ENCODE measurements around the gene ITPRIPL2. TPM values are rescaled to one million over a fixed set of nuclear protein-coding genes. Genes with fewer than 3 reads are reported as not detected.
A peak's percentile ranks its signal among the peaks of the same experiment; 100 is the strongest.

Gene ITPRIPL2
- total RNA-seq, 2 donors from 2014 or later, result 56.6 to 66.4 TPM

- Histone ChIP-seq H3K4me3 (peak overlapping the region in 1 of 2 donors; percentile 1), H3K9me3 (no peaks in the 10 kb centered on the region), H3K36me3 (no peaks in the 10 kb centered on the region), H3K27ac (peak overlapping the region; percentile 28 to 43), H3K27me3 (replicated peaks; ENCODE audit: insufficient read depth) (no peaks in the 10 kb centered on the region), H3K4me1 (replicated peaks) (peaks cover 8% of the 10 kb centered on the region)
- WGBS, result 25% methylated on average over 6 of the region's 6 CpGs
- no peak for DNase-seq (ENCODE audit: low spot score)
- intact Hi-C loops (cut with DNase I), result no loop called here
- no peak for TF ChIP-seq CTCF (IDR thresholded peaks at IDR 0.05)
- no peak for TF ChIP-seq POLR2A (IDR thresholded peaks at IDR 0.05)
- TF ChIP-seq POLR2AphosphoS5 (IDR thresholded peaks at IDR 0.05), result peak; percentile 49
These were observed 5.2 kb downstream of the ITPRIPL2 start for GRCh38 chr16:19118938-19119431.

GRCh38 chr16:19119564-19119963, 5.8 kb downstream of the ITPRIPL2 start:
- Histone ChIP-seq H3K4me3 (no peak overlapping the region), H3K27me3 (replicated peaks; ENCODE audit: insufficient read depth) (no peaks in the 10 kb centered on the region), H3K27ac (peak overlapping the region; percentile 28 to 43), H3K36me3 (no peaks in the 10 kb centered on the region), H3K9me3 (no peaks in the 10 kb centered on the region), H3K4me1 (replicated peaks) (peaks cover 8% of the 10 kb centered on the region)
- no peak for DNase-seq (ENCODE audit: low spot score)
- 47% methylated on average over 5 of the region's 5 CpGs for WGBS
- TF ChIP-seq POLR2A (IDR thresholded peaks at IDR 0.05) (no peak), POLR2AphosphoS5 (IDR thresholded peaks at IDR 0.05) (no peak), CTCF (IDR thresholded peaks at IDR 0.05) (no peak)
- intact Hi-C loops (cut with DNase I), result no loop called here

GRCh38 chr16:19123535-19124178, 9.9 kb downstream of the ITPRIPL2 start:
- peak; percentile 77 for DNase-seq (ENCODE audit: low spot score)
- Histone ChIP-seq H3K27me3 (replicated peaks; ENCODE audit: insufficient read depth) (no peaks in the 10 kb centered on the region), H3K4me3 (no peak overlapping the region), H3K4me1 (replicated peaks) (no peaks in the 10 kb centered on the region), H3K36me3 (no peaks in the 10 kb centered on the region), H3K27ac (peak overlapping the region; percentile 46 to 63), H3K9me3 (no peaks in the 10 kb centered on the region)
- intact Hi-C loops (cut with DNase I), result no loop called here
- 34% methylated on average over 6 of the region's 6 CpGs for WGBS
- TF ChIP-seq CTCF (IDR thresholded peaks at IDR 0.05) (no peak), POLR2AphosphoS5 (IDR thresholded peaks at IDR 0.05) (peak; percentile 89)

GRCh38 chr16:19126300-19126699, 12.5 kb downstream of the ITPRIPL2 start:
- intact Hi-C loops (cut with DNase I), result no loop called here
- Histone ChIP-seq H3K4me3 (no peak overlapping the region), H3K36me3 (no peaks in the 10 kb centered on the region), H3K27ac (no peak overlapping the region), H3K27me3 (replicated peaks; ENCODE audit: insufficient read depth) (no peaks in the 10 kb centered on the region), H3K4me1 (replicated peaks) (peaks cover 11% of the 10 kb centered on the region), H3K9me3 (no peaks in the 10 kb centered on the region)
- DNase-seq (ENCODE audit: low spot score), result no peak
- TF ChIP-seq POLR2AphosphoS5 (IDR thresholded peaks at IDR 0.05) (no peak), POLR2A (IDR thresholded peaks at IDR 0.05) (no peak), CTCF (IDR thresholded peaks at IDR 0.05) (no peak)

GRCh38 chr16:19127205-19127604, 13.4 kb downstream of the ITPRIPL2 start:
- no peak for TF ChIP-seq CTCF (IDR thresholded peaks at IDR 0.05)
- TF ChIP-seq POLR2A (IDR thresholded peaks at IDR 0.05), result no peak
- no peak for TF ChIP-seq POLR2AphosphoS5 (IDR thresholded peaks at IDR 0.05)
- H3K4me3 ChIP-seq, result no peak overlapping the region
- no peak overlapping the region for H3K27ac ChIP-seq
- no peaks in the 10 kb centered on the region for H3K36me3 ChIP-seq
- no peak for DNase-seq (ENCODE audit: low spot score)
- intact Hi-C loops (cut with DNase I), result no loop called here
- peaks cover 12% of the 10 kb centered on the region for H3K4me1 ChIP-seq (replicated peaks)
- no peaks in the 10 kb centered on the region for H3K27me3 ChIP-seq (replicated peaks; ENCODE audit: insufficient read depth)
- WGBS, result 78% methylated on average over 3 of the region's 3 CpGs
- no peaks in the 10 kb centered on the region for H3K9me3 ChIP-seq

Data from prostate gland (tissue), 2 donors.